NCI-H2029 (cell line): Measurements from ENCODE around the gene INO80.

ENCODE experiments used
- DNase-seq: peaks from one replicate; lab custom pipeline; 2025; lab: John Stamatoyannopoulos, UW

INO80 gene

DNA sequence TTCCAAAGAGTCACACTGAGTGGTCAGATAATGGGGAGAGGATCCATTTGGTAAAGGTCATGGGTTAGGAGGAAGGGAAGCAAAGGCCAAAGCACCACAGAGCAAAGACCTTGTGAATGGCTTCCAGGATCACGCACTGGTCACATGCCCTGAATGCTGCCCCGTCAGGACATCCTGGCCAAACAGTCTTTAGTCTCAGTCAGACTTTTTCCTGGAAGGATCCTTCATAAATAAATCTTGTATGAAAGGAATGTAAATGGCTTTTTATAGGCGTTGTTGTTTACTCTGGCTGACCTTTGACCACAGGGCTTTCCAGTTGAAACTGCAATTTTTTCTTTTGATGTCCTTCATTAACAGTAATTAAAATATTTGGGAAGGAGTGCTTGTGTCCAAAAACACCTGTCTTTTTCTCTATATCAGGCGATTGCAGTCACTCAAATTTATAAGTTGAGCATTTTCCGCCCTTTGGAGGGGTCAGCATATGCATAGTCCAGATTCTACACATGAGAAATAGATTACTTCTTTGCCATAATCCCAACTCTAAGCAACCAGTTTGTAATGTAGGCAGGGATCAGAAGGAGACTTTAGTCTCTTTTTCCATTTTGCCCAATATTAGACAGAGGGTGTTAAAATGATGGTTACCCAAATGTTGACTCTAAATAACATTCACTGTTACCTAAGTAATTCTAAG, 114.4 kb downstream of the INO80 start:
- no peak for DNase-seq

DNA sequence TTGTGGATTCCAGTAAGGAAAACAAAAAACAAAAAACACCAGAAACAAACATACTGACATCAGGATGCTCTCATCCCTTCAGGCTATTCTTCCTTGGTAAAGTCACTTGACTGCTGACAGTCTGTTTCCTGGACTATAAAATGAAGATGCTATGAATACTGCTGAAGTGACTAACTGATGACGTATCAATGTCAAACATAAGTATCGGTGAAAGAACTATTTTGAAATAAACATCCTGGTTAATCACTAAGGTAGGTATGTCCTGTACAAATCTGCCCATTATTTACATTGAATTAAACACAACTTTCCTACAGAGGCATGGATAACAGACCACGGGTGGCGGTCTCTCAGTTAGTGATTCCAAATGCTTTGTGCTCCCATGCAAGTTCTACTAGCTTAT, 116.9 kb downstream of the INO80 start:
- DNase-seq, result no peak

DNA sequence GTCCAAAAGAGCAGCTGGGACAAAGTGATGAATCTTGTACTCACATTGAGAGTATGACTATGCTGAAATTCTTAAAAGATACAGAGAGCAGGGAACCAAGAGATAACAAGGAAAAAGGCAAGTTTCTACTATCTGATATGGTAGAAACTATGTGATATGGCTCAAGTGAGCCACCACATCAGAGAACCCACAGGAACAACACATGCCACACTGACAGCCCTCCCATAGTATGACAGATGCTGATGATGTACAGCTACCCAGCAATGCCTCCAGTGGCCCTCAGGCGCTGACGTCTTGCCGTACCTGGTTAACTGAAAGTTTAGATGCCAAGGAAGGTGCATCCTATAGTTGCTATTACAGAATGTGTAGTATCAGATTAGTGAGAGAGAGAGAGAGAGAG, 120.4 kb downstream of the INO80 start:
- DNase-seq, result no peak

DNA sequence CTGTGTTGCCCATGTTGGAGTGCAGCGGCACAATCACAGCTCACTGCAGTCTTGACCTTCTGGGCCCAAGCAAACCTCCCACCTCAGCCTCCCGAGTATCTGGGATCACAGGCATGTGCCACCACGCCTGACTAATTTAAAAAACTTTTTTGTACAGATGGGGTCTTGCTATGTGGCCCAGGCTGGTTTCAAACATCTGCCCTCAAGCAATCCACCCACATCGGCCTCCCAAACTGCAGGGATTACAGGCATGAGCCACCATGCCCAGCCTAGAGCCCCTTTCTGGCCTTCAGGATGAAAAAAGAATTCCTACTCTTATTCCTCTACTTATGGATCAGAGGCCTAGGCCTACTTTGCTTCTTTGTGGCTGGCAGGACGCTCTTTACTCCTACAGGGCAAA, 123.3 kb downstream of the INO80 start:
- no peak for DNase-seq

DNA sequence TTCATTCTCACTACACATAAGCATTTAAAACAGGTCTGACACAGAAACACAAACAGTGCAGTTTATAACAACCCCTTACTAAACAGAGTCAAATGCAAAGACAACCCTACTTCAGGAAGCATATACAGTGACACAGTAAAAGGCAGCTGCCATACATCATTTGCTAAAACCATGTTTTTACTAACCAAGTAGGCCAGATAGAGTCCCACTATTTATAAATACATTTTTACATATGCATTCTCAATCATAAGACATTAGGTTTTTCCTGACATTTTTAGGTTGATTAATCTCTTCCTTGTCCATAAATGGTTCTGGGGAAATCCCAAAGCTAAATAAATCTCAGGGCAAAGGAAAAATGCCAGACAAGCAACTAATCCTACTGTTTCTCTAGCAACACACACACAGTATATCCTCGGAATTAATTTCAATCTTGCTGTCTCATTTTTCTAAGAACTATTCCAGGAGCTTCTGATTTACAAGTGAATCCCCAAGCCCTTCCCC, 123.8 kb downstream of the INO80 start:
- DNase-seq, result no peak

DNA sequence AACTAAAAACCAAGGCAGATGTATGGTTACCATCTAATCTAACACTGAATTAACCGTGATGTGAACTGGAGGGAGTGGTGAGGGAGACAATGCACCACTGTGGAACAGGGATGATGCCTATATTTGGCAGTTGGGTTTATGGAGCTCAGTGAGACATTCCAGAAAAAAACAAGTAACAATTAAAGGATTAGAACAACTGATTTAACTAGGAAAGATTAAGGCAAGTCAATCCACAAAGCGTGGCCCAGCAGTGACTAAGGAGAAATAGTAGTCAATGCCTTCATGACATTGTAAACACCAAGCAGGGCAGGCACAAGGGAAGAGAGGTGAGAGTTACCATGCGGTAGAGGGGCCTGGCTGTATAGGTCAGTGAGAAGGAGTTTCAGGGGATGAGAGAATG, 124.7 kb downstream of the INO80 start:
- DNase-seq, result no peak

DNA sequence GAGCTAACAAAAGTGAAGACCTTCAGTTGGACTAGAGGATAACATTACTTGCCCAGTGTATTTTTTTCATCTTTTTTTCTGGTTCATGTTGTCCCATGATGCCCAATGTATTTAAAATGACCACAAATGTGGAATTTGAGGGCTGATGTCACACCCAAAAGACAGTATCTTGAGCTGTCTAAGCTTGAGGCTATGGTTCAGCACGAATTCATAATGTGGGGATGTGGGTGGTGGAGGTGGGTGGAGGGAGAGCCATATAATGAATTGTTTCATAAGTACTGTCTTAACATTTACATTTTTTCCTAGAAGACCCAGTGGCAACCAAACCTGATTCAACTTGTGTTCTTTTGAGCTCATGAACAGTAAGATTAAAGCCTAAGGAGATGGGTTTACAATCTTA, 125.3 kb downstream of the INO80 start:
- DNase-seq, result no peak

DNA sequence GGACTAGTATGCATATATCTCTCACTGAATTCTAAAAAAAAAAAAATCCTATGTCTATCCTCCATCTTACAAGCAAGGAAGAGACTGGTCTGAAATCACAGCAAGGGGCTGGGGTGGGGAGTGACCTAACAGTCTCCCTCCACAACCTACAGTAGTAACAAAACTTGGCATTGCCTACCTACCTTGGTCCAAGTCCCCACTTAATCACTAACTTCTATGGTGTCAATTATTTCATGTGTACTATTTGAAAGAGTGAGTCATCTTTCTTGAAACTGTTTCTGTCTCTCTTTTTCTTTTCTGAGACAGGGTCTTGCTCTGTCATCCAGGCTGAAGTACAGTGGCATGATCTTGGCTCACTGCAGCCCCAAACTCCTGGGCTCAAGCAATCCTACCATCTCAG, 126.0 kb downstream of the INO80 start:
- no peak for DNase-seq

DNA sequence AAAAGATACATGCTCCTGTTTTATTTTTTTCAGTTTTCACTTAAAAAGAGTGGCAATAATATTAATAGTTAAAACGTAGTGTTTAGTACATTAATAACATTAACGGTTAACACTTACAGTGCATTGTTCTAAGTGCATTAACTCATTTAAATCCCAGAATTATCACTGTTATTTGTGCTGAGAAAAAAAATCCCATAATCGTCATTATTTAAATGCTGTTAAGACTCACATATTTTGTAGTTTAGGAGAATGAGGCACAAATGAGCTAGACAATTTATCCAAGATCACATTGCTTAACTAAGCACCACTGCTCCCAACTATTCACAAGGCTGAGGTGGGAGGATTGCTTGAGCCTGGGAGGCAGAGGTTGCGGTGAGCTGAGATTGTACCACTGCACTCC, 127.9 kb downstream of the INO80 start:
- DNase-seq, result no peak

DNA sequence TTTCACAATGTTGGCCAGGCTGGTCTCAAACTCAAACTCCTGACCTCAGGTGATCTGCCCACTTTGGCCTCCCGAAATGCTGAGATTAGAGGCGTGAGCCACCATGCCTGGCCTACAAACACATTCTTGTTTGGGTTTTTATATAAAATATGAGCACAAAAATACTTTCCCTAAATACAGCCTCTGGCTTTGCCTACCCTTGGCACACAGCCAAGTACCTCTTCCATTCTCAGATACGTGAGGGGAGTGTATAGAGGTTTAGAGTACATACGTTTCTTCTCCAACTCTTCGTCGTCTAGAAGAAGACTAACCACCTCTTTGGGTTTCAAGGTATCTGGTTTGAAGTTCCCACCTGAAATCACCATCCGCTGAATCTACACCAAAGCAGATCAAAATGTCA, 129.3 kb downstream of the INO80 start:
- no peak for DNase-seq

DNA sequence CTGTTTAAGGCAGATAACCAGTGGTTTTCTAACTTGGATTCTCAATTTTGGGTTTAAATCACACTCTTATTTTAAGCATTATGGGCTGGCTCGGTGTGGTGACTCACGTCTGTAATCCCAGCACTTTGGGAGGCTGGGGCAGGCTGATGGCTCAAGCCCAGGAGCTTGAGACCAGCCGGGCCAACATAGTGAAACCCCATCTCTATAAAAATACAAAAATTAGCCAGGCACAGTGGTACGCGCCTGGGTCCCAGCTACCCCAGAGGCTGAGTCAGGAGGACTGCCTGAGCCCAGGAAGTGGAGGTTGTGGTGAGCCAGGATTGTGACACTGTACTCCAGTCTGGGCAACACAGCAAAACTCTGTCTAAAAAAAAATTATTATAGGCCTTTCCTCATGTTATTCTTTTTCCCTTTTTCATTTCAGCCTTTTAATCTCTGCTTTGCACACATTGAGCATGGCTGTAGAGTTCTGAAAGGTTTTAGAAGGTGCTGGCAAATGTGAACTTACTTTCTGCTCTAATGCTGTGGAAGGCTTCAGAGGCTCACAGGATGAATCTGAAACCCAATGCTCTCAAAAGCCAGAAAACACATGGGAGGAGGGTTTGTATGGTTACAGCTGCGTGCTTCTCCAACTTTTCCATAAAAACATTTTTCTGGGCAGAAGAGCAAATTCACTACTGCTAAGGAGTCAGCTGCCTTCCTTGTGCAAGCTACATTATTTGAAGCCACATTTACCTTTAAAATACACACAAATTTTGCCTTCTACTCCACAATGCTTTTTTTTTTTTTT, 130.3 kb downstream of the INO80 start:
- DNase-seq, result no peak

DNA sequence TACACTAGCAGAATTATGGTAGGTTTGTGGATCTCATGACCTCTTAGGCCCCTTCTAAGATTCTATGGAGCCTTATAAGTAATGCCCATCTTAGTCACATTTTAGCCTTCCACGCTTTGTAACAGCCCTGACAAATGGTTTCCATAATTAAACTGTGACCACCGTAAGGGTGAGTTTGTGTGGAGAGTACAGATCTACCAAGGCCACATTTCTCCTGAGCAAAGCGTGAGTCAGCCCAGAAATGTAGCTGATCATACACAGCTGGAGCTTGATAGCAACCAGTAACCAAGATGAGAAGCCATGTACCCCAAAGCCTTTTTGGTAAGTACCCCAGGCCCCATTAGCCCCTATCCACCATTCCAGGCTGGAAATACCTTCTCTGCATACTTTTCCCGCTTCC, 131.1 kb downstream of the INO80 start:
- DNase-seq, result no peak

DNA sequence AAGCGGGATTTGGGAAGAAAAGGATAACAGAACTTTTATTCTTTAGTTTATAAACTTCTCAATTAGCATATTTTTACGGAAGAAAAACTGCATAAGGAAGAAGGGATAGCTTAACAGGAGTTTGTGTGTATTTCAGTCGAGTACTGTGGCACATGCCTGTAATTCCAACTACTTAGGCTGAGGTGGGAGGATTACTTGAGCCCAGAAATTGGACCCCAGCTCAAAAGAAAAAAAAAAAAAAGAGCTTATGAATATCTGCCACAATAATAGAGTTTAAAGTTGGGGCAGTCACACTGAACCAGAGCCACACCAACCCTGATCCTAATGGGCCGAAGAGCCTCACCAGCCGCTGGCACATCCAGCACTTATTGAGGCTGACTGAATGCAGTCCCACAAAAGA, 131.7 kb downstream of the INO80 start:
- DNase-seq, result no peak

DNA sequence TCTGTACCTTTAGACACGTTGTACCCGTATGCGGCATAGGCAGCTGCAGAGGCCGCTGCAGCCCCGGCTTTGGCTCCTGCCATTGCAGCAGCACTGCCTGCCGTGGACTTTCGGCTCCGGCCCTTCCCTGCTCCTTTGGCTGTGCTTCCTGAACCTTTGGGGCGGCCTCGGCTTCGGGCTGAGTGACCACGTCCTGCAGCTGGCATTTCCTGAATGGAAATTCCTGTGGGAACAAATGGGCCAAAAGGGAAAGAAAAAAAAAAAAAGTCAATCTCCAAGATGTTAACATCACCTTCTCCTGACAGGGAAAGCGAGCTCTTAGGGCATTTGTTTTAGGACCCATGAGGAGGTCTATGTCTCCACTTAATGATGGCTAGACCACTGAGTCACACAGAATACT, 133.2 kb downstream of the INO80 start:
- DNase-seq, result no peak

DNA sequence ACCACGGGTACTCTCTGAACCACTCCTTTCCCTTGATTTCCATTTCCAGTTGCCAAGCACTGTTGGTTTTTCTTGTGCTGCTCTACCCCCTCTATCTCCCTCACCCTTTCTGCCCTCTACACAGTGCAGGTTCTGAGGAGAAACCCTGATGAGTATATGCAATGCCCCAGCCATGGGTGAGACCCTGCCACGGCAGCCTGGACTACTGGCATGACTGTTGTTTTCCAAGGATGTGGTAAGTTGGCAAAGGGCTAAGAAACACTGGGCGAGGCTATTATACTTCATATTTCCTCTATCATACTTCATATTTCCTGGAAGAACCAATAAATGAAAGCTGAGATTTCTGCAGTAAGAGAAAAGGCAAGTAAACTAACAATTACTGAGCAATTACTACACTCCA, 134.9 kb downstream of the INO80 start:
- no peak for DNase-seq

DNA sequence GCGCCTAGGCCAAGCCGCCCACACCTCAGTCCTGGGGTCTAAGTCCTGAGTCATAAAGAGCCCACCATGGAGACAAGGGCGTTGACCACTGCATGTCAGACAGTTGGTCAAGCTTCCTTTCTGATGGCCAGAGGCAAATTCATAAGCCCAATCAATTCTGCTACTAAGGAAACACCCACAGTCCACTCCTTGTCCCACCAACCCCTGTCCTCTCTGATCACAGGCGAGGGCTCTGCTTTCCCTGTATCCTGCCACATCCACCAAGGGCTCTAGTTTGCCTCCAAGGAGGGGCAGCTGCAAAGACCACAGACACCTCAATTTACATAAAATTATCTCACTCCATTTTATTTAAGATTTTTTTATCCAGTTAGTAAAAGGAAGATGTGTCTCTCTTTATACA, 137.5 kb downstream of the INO80 start:
- no peak for DNase-seq

DNA sequence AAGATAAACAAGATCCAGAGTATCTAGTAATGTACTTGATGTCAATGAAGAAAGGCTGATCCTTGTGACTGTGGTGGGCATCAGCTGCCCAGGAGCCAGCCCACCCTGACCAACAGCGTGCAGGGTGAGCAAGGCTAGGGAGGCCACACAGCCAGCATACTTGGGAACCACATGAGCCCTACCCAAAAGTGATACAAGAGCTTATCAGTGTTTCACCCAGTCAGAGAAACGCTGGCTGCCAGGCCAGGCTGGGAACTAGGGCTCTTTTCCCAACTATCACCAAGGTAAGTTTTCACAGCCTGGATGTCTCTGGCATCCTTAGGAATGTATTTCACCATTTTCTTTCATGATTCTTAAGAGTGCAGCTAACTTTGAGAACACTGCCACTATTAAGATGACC, 137.9 kb downstream of the INO80 start:
- DNase-seq, result no peak

DNA sequence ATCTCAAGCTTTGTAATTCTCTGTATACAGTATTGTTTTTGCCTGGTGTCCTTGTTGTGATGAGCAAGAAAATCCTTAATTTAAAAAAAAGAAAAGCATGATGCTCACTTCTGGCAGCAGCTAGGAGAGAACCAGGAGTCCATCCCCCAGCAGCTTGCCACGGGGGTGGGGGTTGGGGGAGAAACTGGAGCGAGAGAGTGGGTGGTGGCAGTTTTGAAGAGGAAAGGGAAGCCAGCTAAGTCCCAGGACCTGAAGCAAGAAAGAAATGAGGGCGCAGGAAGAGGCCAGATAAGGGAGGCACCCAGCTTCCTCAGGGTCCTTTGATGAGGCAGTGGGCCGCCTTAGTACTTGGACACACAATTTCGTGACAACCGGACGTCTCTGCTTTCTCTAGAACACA, 139.3 kb downstream of the INO80 start:
- DNase-seq, result no peak

DNA sequence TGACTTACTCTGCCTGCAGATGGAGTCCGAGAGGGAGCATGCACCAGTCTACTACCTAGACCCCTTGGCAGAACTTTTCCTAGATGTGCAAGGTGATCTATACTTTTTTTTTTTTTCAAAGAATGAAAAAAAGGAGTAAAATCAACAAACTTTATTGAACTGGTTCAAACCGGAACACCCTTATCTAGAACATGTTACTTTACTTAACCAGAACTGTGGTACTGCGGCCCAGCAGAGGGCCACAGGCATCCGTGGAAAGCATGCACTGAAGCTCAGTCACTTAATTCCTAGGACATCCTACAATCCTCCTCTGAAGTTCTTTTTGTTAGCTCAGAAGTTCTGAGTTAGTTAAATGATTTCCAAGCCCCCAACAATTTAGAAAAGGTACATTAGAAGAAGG, 141.2 kb downstream of the INO80 start:
- DNase-seq, result no peak

DNA sequence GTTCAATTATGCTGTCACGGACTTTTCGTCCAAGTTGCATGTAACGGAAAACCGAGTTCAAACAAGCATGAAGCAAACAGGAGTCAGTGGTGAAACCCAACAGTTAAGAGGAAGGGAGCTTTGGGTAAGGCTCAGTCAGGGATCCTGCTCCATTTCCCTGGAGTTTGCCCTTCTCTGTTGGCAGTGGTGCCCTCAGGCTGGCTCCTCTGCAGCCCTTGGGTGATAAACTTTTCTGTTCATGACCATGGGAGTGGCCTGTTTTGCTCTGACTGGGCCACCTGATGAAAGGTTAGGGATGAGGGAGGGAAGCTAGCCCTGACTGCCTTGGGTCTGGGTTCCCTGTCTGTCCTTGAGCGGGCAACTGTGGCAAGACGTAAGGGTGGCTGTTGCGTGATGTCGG, 146.7 kb downstream of the INO80 start:
- no peak for DNase-seq

DNA sequence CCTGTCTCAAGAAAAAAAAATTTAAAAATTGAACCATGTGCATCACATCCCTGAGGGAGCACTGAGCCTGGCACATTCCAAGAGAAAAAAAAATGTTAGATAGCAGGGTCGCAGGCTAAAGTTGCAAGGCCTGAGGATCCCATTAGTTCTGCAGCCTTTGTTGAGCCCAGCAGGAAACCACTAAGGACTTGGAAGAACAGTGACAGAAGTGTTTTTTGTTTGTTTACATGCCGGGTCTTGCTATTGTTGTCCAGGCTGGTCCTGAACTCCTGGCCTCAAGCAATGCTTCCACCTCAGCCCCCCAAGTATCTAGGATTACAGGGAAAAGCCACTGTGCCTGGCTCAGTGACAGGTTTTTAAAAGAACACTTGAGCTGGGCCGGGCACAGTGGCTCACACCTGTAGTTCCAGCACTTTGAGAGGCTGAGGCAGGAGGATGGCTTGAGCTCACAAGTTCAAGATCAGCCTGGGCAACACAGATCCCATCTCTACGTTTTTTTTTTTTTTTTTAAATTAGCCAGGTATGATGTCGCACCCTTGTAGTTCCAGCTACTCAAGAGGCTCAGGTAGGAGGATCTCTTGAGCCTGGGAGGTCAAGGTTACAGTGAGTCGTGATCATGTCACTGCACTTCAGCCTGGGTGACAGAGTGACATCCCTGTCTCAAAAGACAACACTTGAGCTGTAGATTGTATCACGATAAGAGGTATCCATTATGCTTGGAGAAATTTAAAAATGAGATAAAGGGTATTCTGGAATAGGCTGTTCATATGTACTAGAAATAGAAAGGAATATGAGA, 147.6 kb downstream of the INO80 start:
- DNase-seq, result no peak

DNA sequence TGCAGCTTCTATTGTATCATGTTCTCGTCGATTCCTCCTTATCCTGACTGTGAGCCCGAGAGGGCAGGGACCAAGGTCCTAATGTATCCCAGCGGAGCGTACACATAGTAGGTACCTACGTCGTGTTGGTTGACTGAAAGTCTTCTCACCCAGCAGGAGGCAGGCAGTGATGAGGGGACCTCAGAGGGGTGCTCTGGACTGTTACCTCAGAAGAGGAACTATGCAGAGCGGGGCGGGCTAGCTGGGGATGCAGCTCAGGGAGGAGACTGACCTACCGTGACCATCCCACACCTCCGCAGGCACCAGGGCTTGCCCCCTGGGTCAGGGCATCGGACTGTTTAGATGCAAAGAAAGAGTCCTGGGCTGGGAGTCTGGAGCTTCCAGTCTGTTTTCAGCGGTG, 151.4 kb downstream of the INO80 start:
- no peak for DNase-seq

DNA sequence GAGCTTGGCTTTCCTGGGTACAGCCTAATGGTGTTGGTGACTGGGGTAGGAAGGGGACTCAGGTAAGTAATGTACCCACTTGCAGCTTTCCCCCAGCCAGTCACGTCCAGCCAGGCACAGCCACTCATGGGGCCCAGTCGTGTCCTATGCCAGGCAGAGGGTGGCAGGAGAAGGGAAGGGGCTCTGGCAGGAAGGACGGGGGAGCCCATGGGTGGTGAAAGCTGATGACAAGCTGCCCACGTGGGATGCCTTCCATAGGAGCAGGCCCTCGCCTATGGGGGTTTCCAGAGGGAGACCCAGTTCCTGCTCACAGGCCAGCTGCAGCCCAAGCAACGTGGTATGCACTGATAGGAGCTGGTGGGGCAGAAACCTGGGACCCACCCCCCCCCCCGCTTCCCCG, 152.1 kb downstream of the INO80 start:
- DNase-seq, result no peak
